Testis (tissue), 2 donors: ENCODE results near the gene NKAP.

Experiments
- CTCF ChIP-seq, 3 experiments: fragments of 450-650 bp in 2 of 3; fragments of 200-600 bp in 1 of 3; sonication (generic) in 1 of 3; IDR thresholded peaks; one replicate each; pipeline ENCODE4 v1.5.1; 2016 to 2019; ENCODE audit warnings: antibody characterized with exemption in 3 of 3, mild to moderate bottlenecking in 2 of 3, moderate library complexity in 1 of 3
- POLR2A ChIP-seq: fragments of 450-650 bp; IDR thresholded peaks from one replicate; pipeline ENCODE4 v1.6.1; 2017; ENCODE audit warnings: antibody characterized with exemption, mild to moderate bottlenecking, moderate library complexity

GRCh38 chrX:119982145-119982544 lies 38.6 kb upstream of the NKAP start:
- TF ChIP-seq CTCF (IDR thresholded peaks at IDR 0.05) (no peak), POLR2A (no peak)
